HUDEP-2 (cell line): ENCODE results near the gene DBR1.

Experiments used
- DNase-seq, 76 experiments: peaks; one replicate each; lab custom pipeline; 2025; ENCODE audit not compliant: unreplicated experiment in 76 of 76; lab: John Stamatoyannopoulos, UW

DBR1 gene, protein sequence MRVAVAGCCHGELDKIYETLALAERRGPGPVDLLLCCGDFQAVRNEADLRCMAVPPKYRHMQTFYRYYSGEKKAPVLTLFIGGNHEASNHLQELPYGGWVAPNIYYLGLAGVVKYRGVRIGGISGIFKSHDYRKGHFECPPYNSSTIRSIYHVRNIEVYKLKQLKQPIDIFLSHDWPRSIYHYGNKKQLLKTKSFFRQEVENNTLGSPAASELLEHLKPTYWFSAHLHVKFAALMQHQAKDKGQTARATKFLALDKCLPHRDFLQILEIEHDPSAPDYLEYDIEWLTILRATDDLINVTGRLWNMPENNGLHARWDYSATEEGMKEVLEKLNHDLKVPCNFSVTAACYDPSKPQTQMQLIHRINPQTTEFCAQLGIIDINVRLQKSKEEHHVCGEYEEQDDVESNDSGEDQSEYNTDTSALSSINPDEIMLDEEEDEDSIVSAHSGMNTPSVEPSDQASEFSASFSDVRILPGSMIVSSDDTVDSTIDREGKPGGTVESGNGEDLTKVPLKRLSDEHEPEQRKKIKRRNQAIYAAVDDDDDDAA

DNA sequence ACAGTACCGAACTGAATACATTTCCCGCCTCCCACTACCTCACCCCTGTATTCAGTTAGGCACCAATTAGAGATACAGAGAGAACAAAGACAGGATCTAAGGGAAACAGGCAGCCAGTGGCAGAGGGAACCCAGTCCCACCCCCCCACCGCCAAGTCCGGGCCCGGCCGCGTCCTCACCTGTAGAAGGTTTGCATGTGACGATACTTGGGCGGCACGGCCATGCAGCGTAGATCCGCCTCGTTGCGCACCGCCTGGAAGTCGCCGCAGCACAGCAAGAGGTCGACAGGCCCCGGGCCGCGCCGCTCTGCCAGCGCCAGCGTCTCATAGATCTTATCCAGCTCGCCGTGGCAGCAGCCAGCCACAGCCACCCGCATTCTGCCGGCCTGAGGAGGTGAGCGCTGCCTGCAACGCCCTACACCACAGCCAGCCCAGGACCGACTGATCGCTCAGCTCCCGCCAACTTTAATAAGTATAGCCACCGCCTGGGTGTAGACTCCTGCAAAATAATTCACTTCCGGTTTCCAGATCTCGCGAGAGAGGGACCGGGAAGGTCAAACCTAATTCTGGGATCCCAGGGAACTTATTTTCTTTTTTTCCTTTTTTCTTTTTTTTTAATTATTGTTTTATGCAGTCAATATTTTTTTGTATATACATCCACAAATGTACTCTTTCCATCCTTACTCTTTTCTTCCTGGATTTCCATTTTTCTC lies at the start of gene DBR1:
Gene DBR1, minus strand, starts transcription at position 501 of the 711 bp plus-strand sequence. Its CDS starts 126 bp downstream, at position 375.
- DNase-seq: peak in 75 of 76 experiments; percentile 25 to 91 (median 80)

GRCh38 chr3:138222942-138223287 lies 48.2 kb upstream of the DBR1 start:
- no peak for DNase-seq

GRCh38 chr3:138222131-138222941 lies 47.6 kb upstream of the DBR1 start:
- no peak for DNase-seq

DNA sequence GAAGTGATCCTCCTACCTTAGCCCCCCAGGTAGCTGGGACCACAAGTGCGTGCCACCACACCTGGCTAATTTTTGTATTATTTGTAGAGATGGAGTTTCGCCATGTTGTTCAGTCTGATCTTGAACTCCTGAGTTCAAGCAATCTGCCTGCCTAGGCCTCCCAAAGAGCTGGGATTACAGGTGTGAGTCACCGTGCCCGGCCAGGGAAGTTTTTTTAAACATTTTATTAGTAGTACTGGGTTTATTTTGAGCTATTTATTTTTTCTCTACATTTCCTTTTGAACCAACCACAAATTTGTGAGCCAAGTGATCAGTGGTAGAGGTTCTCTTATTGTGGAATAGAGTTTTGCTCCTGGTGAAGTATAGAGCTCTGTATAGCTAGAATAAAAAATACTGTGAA lies 46.1 kb upstream of the DBR1 start:
- DNase-seq: no peak

DNA sequence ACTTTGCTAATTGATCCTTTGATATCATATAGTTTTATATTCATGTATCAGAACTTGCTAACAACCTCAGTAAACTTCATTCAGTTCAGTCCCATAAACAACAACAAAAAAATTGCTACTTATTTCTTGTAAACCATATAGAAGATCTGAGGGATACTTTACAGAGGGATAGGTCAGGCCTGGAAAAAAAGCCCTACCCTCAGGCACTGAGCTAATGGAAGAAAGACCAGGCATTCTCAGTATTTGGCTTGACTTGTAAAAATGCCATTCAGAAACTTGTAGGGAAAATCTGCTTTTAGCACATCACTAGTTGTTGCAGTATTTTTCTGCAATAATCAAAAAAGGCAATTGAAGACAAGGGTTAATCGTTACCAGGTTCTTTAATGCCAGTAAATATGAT lies 45.5 kb upstream of the DBR1 start:
- no peak for DNase-seq

GRCh38 chr3:138219255-138219654 lies 44.5 kb upstream of the DBR1 start:
- DNase-seq: no peak

GRCh38 chr3:138213398-138214085 lies 38.8 kb upstream of the DBR1 start:
- no peak for DNase-seq

- no peak for DNase-seq
Measured at GRCh38 chr3:138210528-138210927, 35.8 kb upstream of the DBR1 start.

GRCh38 chr3:138206196-138206595 lies 31.5 kb upstream of the DBR1 start:
- no peak for DNase-seq

DNA sequence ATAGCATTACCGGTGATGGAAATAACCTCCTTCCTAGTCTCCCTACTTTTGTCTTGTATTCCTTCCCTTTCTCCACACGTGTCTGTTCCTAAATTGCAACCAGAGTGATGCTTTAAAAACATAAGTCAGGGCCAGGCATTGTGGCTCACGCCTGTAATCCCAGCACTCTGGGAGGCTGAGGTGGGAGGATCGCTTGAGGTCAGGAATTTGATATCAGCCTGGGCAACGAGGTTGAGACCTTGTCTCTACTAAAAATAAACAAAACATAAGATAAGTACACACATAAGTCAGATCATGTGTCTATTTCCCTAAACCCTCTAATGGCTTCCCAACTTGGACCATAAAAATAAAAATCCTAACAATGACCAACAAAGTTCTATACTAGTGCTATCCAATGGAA lies 30.8 kb upstream of the DBR1 start:
- peak in 1 of 76 experiments; percentile 8 for DNase-seq

DNA sequence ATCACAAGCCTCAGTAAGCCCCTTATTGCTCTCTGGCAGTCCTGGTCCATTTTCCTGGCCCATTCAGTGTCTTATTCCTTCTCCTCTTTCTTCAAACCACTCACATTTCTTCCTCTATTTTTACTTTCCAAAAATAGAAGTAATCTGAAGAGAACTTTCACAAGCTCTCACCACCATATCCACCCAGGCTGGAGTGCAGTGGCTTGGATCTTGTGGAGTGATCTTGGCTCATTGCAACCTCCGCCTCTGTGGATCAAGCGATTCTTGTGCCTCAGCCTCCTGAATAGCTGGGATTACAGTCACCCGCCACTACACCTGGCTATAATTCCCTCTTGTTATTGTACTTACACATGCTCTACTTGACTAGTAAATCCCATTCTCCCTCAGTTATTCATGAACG lies 29.2 kb upstream of the DBR1 start:
- DNase-seq: no peak

- DNase-seq: peak in 10 of 76 experiments; percentile 4 to 43 (median 20)
Measured at GRCh38 chr3:138202945-138203701, 28.4 kb upstream of the DBR1 start.

DNA sequence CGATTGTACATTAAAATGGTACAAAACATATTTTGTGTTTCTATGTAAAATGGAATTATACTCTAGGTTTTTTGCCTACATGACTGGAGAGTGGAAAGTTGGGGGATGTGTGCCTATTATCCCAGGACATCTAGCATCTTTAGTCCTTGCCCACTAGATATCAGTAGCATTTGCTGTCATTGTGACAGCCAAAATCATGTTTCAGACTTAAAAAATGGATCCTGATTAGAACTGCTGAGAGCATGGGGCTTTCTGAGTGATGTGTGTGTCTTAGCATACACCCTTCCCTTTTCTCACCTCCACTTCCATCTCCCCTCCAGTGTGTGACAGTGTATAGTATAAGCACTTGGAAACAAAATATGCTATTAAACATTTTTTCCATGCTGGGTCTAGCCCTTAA lies 25.7 kb upstream of the DBR1 start:
- DNase-seq: peak in 38 of 76 experiments; percentile 10 to 83 (median 54)

DNA sequence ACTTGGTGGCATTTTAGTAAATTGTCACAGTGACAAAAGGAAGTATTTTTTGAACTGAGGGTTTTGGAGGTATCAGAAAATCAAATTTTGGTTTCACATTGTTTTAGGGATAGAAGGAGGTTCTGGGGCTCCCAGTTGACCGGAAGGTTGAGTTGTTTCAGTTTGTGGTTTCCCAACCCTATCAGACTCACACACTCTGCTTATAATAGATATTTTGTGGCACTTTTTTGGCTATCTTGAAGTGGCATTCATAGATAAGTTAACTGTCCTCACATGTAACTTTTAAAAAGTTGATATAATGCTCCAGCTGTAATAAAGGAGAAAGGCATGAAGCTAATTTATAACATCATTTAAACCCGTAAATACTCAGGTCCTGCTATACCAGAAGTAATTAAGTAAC lies 25.1 kb upstream of the DBR1 start:
- peak in 64 of 76 experiments; percentile 1 to 91 (median 63) for DNase-seq

DNA sequence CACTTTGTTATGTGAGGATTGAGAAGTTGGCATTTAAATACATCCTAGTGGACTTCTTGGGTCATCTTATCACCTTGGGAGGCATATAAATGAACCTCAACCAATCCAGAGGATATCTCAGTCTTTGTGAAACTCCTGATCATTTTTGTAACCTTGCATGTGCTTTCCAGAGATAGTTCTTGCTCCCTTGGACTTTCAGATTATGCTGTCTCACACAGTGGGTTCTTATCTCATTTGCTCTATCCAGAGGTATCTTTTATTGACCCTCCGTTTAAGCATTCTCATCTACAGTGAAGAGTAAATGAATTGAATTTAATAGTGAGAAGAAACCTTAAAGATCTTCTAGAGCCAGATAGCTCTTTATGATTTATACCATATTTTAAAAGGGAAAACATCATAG lies 22.8 kb upstream of the DBR1 start:
- DNase-seq: peak in 6 of 76 experiments; percentile 22 to 44 (median 39)

DNA sequence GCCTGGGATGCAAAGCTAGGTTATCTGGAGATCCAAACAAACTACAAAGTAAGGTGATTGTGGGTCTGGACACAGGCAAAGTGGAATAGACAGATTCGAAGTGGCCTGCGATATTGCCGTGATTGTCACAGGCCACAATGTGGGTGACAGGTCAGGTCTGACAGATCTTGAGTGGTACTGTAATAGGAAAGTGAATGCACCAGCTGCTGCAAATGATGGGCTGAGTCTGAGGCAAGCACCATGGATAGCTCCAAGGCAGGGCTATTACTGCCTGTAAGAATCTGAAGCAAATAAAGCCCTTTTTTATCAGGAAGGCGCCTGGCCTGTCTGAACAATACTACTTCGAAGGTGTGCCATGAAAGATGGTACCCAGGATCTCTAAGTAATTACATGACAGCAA lies 22.3 kb upstream of the DBR1 start:
- DNase-seq: peak in 61 of 76 experiments; percentile 2 to 62 (median 33)

GRCh38 chr3:138196023-138196422 lies 21.3 kb upstream of the DBR1 start:
- no peak for DNase-seq

DNA sequence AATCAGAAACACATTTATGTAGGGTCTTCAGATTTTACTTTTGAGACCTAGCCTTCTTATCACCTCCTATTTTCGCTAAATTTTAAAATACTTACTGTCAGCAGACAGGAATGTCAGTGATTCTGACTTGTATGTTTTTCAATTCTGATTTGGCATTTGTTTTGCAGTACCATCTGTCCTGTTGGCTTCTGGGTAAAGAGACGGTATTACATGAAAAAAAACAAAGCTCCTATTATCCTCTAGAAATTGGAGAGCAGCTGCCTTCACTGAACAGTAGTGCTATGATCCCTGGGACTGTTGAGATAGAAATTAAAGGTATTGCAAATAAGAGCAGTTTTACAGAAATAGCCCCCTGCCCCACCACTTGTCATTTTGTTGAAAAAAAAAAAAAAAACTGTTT lies 20.8 kb upstream of the DBR1 start:
- DNase-seq: no peak

- DNase-seq: peak in 64 of 76 experiments; percentile 9 to 75 (median 47)
Measured at GRCh38 chr3:138188013-138188730, 13.5 kb upstream of the DBR1 start.
